ENCODE measurements around the gene ZBP1.
"Not testable (repeated sequence)": the region's sequence is repeated elsewhere in the genome, so short reads cannot be mapped to it uniquely, and the experiment has no call there.

The ZBP1 gene

DNA sequence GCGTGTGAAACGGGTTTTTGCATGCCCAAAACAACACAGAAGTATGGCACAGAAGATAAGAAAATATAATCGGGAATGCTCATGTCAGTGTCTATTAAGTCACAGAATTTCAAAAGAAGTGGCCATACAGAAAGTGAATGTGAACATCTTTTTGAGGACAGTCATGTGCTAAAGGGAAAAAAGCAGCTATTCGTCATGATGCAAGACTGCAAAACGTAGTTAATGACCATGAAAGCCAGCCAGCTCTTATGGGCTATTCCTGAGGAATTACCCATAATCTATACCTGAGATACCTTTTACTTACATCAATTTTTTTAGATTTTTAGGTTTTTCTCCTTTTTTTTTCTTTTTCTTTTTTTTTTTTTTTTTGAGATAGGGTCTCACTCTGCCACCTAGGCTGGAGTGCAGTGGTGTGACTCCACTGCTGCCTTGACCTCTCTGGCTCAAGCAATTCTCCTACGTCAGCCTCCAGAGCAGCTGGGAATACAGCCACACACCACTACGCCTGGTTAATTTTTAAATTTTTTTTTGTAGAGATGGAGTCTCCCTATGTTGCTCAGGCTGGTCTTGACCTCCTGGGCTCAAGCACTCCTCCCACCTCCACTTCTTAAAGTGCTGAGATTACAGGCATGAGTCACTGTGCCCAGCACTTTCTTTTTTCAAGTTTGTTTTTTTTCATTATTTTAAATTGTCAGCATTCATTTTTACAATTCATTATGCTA lies 18.1 kb upstream of the ZBP1 start:
- no peak for DNase-seq

DNA sequence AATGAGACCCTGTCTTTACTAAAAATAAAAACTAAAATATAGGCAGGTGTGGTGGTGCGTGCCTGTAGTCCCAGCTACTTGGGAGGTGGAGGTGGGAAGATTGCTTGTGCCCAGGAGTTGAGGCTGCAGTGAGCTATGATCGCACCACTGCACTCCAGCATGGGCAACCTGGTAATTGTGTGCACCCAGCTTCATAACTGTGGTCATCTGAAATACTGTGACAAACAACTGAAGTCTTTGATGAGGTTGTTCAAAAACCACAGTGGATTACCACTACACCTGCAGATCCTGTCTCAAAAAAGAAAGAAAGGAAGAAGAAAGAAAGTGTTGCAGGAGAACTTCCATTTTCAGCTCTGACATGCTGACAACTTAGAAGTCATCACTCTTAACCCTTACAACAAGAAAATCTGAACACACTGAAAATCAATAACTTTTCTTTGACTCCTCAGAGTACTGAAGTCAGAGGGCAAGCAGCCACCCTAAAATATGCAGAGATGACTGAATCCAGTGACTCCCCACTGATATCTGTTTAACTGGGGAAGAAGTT lies 13.8 kb upstream of the ZBP1 start:
- DNase-seq: no peak

DNA sequence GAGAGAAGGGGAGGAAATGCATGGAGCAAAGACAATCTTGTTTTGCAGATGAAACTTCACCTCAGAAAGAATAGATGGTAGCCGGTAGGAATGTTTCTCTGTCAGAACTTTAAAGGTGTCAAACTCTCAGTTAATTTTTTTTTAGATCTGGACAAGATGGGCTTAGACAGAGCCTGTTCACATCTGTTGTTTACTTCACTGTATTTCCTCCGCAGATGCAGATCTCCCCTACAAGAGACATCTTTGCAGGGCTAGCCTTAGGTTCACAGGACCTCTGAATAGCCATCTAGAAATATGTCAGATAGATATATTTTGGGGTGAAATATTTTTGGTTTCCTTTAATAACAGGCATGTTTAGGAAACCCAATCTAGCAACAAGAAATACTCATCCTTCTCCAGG lies 12.1 kb upstream of the ZBP1 start:
- no peak for DNase-seq

DNA sequence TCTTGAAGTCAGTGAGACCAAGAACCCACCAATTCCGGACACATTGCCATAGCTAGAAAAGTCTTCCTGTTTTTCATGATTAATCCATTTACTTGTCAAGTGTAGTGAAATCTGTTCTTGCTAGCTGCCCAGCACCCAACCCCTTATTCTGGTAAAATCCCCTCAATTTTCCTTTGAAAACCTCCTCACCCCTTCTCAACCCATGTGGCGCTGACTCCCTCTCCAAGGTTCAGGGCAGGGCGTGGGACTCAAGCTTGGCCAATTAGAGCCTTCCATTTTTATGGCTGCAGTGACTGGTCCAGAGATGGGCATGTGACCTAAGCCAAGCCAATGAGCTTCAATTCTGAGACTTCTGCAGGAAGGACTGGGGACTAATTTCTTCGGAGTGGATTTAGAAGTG lies 9.8 kb upstream of the ZBP1 start:
- peak; percentile 64 for DNase-seq

DNA sequence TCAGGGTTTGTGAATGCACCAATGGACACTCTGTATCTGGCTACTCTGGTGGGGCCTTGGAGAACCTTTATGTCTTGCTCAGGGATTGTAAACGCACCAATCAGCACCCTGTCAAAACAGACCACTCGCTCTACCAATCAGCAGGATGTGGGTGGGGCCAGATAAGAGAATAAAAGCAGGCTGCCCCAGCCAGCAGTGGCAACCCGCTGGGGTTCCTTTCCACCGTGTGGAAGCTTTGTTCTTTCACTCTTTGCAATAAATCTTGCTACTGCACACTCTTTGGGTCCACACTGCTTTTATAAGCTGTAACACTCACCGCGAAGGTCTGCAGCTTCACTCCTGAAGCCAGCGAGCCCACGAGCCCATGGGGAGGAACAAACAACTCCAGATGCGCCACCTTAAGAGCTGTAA lies 9.3 kb upstream of the ZBP1 start:
- peak; percentile 46 for DNase-seq

DNA sequence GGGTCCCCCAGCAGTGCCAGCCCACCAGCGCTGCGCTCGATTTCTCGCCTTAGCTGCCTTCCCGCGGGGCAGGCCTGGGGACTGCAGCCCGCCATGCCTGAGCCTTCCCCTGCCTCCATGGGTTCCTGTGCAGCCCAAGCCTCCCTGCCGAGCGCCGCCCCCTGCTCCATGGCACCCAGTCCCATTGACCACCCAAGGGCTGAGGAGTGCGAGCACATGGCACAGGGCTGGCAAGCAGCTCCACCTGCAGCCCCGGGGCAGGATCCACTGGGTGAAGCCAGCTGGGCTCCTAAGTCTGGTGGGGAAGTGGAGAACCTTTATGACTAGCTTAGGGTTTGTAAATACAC lies 8.7 kb upstream of the ZBP1 start:
- not testable (repeated sequence) for DNase-seq

DNA sequence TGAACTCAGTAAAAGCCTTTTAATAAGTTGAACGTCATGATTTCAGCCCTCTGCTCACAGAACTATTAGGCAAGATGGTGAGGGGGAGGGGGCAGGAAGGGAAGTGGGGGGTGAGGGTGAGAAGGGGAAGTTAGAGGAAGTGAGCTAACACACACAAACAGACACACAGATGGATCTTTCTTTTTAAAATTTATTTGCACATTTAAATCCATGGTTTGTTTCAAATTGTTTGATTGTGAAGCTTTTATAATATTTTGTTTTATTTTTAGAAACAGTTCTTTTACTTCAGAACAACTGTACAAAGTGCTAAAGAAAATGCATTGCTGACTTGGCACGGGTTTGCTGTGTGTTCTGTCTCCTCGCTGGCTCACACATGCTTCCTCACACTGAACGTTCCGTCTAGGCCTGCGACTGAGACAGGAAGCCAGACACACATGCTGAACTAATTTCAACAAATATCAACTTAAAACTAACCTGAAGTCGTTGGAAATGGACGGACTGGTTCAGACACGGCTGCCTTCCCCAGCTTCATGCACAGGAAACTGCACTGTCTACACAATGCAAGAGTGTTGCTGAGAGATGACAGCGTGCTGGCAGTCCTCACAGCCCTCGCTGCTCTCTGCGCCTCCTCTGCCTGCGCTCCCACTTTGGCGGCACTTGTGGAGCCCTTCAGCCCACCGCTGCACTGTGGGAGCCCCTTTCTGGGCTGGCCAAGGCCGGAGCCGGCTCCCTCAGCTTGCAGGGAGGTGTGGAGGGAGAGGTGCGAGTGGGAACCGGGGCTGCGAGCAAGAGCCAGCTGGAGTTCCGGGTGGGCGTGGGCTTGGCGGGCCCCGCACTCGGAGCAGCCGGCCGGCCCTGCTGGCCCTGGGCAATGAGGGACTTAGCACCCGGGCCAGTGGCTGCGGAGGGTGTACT lies 8.1 kb upstream of the ZBP1 start:
- DNase-seq: peak; percentile 55

DNA sequence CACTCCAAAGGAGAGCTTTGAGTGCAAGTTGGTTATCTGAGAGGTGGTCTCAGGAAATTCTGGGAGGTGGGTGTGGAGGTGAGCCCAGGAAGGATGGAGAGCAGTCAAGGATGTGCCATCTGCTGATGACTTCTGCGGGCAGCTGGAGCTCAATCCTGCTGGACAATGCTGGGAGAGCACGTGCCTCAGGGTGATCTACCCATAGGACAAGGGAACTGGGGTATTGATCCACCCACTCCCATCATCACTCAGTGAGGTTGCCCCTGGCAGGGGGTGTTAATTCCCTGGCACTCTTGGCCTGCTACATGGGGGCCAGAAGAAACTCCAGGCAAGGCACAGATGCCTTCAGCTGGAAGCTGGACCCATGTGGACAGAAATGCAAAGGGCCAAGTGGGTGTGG lies 7.1 kb upstream of the ZBP1 start:
- DNase-seq: no peak

DNA sequence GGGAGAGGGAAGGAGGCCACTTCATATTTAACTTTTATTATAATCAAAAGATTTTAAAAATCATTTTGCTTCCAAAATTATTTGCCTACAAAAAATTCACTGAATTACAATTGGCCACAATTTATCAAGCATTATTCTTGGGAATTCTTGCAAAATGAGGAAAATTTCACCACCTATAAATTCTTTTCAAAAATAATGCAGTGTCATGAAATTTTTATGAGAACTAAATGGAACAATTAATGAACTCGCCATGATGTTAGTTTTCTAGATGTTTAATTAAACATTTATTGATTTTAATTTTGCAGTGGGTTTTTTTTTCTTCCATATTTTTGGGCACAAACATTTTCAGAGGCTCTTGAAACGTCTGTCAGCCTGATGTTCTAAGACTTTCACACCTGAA lies 5.8 kb upstream of the ZBP1 start:
- DNase-seq: no peak

DNA sequence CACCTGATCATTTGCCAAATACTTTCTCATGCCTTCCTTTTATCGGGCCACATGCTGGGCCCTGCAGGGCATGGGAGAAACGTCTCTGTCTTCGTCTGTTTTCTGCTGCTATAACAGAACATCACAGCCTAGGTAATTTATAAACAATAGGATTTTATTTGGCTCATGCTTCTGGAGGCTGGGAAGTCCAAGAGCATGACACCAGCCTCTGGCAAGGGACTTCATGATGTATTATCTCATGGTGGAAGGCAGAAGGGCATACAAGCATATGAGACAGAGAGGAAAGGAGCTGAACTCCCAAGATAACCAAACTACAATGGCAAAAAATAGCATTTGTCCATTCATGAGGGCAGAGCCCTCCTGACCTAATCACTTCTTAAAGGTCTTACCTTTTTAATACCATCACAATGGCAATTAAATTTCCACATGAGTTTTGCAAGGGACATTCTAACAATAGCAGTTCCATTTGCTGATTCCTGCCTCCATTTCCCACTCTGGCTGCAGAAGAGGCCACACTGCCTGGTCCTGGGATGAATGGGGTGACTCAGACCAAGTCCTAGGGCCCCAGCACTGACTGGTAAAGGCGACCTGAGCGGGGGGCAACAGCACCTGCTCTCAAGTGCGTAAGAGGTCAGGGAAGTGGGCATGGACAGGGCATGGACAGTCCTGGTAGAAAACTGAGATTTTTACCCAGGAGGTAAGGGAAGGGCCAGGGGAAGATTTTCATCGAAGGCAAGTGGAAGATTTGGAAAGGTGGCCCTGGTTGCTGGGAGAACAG lies 5.1 kb upstream of the ZBP1 start:
- DNase-seq: no peak

DNA sequence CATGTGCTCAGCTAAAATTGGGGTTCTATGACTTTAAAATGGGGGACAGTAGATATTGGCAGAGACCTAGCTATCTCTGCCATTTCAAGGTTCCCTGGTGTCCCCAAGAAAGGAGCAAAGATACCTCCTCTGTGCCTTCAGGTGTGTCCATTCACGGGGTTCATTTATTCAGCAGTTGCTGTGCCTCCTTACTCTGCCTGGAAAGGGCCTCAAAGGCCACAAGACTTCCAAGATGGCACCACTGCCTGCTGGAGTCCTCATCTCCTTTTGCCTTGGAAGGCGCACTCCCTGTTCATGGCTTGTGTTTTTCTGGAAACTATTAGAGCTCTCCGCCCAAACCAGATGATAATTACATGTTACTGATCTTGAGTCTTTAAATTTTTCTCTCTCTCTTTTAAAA lies 3.9 kb upstream of the ZBP1 start:
- no peak for DNase-seq

DNA sequence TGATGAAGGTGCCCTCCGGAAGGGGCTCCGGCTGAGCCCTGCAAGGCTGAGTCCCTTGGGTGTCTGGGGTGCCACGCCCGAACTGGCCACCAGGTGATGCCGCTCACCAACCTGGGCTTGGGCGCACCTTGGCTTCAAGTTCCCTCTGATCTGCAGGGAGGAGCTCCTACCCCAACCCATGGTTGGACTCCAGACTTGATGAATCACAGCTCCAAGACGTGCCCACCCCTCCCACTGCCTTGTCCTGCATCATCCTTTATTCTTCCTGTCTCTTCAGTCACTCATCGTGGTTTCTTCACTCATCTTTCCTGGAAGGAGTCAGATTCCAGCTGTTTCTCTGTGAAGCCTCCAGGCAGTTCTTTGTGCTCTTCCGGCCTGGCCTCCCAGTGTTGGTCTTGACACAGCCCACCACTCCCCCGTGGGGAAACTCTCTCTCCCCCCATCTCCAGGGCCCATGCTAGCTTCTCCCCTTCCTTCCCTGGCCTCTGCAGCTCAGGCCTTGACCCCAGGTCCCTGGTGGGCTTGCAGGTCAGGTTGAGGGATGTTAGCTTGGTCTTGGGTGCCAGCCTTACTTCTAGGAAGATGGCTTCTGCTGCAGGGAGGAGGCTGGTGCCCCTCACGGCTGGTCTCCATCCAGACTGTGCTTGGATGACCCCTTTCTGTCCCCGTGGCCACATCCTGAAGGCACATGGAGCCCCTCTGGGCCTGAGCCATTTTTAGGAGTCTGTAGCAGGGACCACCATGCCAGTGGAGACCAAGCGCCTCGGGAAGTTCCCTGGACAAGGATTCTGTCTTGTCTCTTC lies 2.6 kb upstream of the ZBP1 start:
- peak; percentile 76 for DNase-seq

DNA sequence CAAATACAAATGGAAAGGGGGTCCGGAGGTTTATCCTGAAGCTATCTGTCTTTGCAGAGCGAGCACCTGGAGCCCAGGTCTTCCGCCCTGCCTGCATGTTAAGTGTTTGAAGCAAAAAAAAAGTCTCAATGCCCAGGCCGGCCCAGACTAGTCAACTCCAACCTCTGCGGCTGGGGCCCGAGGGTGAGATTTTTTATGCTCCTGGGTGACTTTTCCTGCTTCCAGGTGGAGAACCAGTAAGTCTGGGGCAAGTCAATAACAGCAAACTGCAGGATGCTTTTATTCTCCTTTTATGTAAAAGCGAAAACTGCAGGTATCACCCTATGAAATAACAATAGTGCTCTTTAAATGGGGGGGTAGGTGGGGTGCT lies 2.0 kb upstream of the ZBP1 start:
- DNase-seq: no peak

DNA sequence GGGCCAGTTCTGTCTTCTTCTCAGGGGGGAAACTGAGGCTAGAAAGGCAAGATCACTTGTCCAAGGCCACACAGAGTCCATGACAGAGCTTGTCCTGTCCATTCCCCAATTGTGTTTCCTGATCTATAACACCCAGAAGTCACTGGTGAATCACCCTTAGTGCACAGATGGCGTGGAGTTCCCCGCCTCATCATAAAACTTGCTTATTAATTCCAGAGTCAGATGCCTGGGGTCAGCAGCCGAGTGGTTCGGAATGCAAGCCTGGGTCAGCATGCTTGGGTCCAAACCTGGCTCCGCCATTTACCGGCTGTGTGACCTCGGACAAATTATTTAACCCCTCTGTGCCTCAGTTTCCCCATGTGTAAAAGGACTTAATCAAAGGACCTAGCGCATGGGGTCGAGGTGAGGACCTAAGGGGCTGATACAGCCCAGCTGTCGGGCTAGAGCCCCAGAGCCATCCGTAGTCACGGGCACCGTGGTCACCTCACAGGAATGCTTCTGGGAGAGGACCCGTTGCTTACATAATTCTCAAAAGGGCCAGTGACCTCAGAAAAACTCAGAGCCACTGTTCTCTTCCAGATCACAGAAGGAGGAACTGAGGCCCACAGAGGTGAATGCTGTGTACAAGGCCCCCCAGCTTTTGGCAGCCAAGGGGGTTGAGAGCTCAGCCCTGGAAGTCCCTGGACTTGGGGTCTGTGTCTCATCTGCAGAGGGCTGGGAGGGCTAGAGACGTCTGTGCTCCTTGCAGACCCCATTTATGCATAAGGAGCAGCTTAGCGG lies 1.4 kb upstream of the ZBP1 start:
- DNase-seq: no peak

DNA sequence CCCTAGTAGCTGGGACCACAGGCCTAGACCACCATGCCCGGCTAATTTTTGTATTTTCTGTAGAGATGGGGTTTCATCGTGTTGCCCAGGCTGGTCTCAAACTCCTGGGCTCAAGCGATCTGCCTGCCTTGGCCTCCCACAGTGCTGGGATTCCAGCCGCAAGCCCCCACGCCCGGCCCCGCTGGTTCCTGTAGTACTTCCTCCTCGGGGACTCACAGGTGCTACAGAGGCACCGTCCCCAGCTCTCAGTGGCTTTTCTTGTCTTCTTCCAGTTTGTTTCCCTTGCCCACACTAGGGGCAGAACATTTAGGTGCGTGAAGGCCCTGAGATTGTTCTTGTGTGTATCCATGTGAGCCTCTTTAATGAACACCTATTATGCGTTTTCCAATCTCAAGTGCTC lies 773 bp upstream of the ZBP1 start:
- no peak for DNase-seq

DNA sequence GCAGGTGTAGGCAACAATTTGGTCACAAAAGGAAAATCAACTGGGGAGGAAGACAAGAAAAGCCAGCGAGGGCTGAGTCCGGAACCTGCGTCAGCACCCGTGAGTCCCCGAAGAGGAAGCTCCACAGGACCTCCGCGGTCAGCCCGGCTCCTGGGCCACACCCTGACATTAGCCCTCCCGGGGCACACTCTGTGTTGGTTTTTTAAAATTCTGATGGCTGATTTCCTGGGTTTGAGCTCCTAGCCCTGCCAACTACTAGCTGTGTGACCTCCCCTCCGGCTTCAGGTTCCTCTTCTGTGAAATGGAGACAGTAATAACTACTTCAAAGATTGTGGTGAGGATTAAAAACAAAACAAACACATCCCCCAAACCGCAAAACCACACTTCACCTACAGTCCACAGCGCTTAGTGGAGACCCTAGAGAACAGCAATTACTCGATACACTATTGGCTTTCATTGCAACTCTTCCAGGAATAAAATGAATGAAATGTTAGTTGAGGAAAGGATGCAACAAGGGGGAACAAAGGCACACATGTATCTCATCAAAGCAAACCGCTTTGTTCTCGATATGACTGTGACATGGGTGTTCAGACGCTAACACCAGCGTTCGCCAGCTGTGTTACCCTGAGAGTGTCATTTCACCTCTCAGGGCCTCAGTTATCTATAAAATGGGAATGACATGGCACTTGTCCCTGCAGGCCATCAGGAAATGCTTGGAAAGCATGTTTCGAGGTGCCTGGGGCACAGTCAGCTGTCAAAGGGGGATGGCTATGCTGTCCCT lies 985 bp downstream of the ZBP1 start:
- DNase-seq: peak; percentile 71

DNA sequence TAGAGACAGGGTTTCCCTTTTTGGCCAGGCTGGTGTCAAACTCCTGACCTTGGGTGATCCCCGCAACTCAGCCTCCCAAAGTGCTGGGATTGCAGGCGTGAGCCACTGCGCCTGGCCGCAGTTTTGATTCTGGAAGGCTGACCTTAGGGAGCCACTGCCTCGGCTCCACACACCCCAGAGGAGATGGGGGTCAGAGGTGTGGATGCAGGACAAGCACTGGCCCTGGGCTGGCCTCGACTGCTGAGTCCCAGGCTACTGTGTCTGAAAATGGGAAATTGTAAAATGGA lies 1.5 kb downstream of the ZBP1 start:
- DNase-seq: no peak

DNA sequence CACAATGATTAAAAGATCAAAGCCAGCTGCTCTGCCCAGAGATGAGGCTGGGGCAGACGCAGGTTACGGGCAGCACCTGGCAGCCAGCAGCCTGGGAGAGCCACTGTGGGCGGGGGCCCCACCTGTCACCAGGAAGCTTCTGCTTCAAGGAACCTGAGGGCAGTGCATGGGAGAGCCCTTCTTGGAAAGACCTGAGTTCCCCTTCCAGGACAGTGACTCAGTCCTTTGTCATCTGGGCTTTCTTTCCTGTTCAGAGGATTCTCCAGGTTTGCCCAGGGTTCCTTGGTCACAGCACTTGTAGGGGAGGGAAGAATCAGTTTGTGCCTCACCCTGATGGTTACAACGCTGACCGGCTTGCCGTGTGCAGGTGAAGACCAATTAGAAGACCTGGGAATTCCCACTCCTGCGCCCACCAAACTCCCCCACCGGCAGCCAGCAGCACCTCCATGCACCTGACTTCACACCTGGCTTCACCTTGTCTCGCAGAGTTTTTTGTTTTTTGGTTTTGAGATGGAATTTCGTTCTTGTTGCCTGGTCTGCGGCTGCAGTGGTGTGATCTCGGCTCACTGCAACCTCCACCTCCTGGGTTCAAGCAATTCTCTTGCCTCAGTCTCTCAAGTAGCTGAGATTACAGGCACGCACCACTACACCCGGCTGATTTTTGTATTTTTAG lies 2.0 kb downstream of the ZBP1 start:
- DNase-seq: peak; percentile 44

DNA sequence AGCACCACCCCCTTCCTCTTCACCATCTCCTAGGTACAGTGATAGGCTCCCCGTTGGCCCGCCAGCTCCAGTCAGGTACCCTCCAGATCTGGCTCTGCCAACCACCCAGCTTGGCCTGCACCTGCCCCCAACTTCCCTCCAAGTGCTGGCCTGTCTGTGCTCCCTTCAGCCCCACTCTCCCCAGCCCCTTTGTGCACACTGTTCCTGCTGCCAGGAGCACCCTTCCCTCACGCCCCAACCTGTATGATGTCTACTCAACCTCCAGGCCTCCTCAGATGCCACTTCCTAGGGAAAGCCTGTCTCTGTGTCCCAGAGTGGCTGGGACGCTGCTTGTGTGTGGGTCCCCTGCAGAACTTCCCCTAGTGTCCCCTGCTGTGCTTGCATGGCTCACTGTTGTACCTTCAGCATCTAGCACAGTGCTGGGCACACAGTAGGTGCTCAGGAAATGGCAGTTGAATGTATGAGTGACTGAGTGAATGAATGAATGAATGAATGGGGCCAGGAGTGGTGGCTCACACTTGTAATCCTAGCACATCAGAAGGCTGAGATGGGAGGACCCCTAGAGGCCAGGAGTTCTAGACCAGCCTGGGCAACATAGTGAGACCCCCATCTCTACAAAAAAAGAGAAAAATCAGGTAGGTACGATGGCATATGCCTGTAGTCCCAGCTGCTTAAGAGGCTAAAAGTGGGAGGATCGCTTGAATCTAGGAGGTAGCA lies 3.0 kb downstream of the ZBP1 start:
- no peak for DNase-seq
